Measurements from ENCODE around the gene GDI1. TPM values are rescaled to one million over a fixed set of nuclear protein-coding genes. Genes with fewer than 3 reads are reported as not detected.

GDI1 gene
- total RNA-seq, 1 donor from 2014 or later, result 113 TPM

GRCh38 chrX:154484255-154485149, 47.5 kb downstream of the GDI1 start:
- no peak for TF ChIP-seq CTCF (IDR thresholded peaks at IDR 0.05; ENCODE audit: insufficient read depth, low read length, poor library complexity, severe bottlenecking)
- no peak overlapping the region for H3K4me3 ChIP-seq (ENCODE audit: low read depth, low read length)
- H3K27me3 ChIP-seq (ENCODE audit: control insufficient read depth, insufficient read depth, low read length), result no peaks in the 10 kb centered on the region
- no peak for DNase-seq (ENCODE audit: low read depth)
- no peaks in the 10 kb centered on the region for H3K36me3 ChIP-seq (ENCODE audit: control insufficient read depth, insufficient read depth, low read length)

GRCh38 chrX:154485150-154486051, 48.4 kb downstream of the GDI1 start:
- DNase-seq (ENCODE audit: low read depth), result no peak
- H3K4me3 ChIP-seq (ENCODE audit: low read depth, low read length), result peak overlapping the region; percentile 55
- no peaks in the 10 kb centered on the region for H3K36me3 ChIP-seq (ENCODE audit: control insufficient read depth, insufficient read depth, low read length)
- TF ChIP-seq CTCF (IDR thresholded peaks at IDR 0.05; ENCODE audit: insufficient read depth, low read length, poor library complexity, severe bottlenecking), result no peak
- H3K27me3 ChIP-seq (ENCODE audit: control insufficient read depth, insufficient read depth, low read length), result no peaks in the 10 kb centered on the region

GRCh38 chrX:154486052-154486395, 49.1 kb downstream of the GDI1 start:
- Histone ChIP-seq H3K4me3 (ENCODE audit: low read depth, low read length) (peak overlapping the region; percentile 55), H3K27me3 (ENCODE audit: control insufficient read depth, insufficient read depth, low read length) (no peaks in the 10 kb centered on the region), H3K36me3 (ENCODE audit: control insufficient read depth, insufficient read depth, low read length) (no peaks in the 10 kb centered on the region)
- DNase-seq (ENCODE audit: low read depth), result no peak
- no peak for TF ChIP-seq CTCF (IDR thresholded peaks at IDR 0.05; ENCODE audit: insufficient read depth, low read length, poor library complexity, severe bottlenecking)

- DNase-seq (ENCODE audit: low read depth), result no peak
- Histone ChIP-seq H3K36me3 (ENCODE audit: control insufficient read depth, insufficient read depth, low read length) (no peaks in the 10 kb centered on the region), H3K27me3 (ENCODE audit: control insufficient read depth, insufficient read depth, low read length) (no peaks in the 10 kb centered on the region), H3K4me3 (ENCODE audit: low read depth, low read length) (peak within 1 kb of the TSS; percentile 55)
- no peak for TF ChIP-seq CTCF (IDR thresholded peaks at IDR 0.05; ENCODE audit: insufficient read depth, low read length, poor library complexity, severe bottlenecking)
Measured at GRCh38 chrX:154486396-154487207, 49.6 kb downstream of the GDI1 start, which contains the start of gene UBL4A. UBL4A (minus strand) TSS chrX:154486615; CDS start chrX:154486584, 31 bp downstream.

- no peak for TF ChIP-seq CTCF (IDR thresholded peaks at IDR 0.05; ENCODE audit: insufficient read depth, low read length, poor library complexity, severe bottlenecking)
- no peaks in the 10 kb centered on the region for H3K27me3 ChIP-seq (ENCODE audit: control insufficient read depth, insufficient read depth, low read length)
- no peak overlapping the region for H3K4me3 ChIP-seq (ENCODE audit: low read depth, low read length)
- no peaks in the 10 kb centered on the region for H3K36me3 ChIP-seq (ENCODE audit: control insufficient read depth, insufficient read depth, low read length)
- DNase-seq (ENCODE audit: low read depth), result no peak
Measured at GRCh38 chrX:154487518-154488290, 50.8 kb downstream of the GDI1 start.
